GM18873 (cell line): ENCODE data around the gene NDUFS6.

Experiments used
- ATAC-seq: cut with Tn5 transposase; IDR thresholded peaks from one replicate; pipeline ENCODE4 v1.9.1; 2021; ENCODE audit warnings: mild to moderate bottlenecking, moderate library complexity, moderate number of reproducible peaks; ENCODE audit not compliant: unreplicated experiment, low FRiP score

NDUFS6 gene

GRCh38 chr5:1845696-1846095, 44.5 kb downstream of the NDUFS6 start:
- no peak for ATAC-seq

GRCh38 chr5:1846583-1846982, 45.4 kb downstream of the NDUFS6 start:
- ATAC-seq, result no peak

DNA sequence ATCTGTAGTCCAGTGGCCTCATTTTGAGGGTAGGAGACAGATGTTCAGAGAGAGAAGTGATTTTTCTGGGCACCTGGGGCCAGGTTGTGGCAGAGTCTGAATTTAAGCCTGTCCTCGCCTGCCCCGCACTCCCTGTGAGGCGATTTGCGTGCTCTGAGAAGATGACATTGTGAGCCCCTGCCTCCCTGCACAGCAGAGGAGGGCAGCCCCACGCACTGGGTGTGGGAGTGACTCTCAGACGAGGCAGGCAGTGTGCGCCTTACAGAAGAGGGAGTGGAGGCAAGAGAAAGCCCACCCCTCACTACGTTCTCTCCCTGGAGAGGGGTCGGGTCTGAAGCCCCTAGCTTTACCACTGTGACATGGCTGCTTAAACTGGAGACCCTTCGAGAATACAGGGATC, 45.8 kb downstream of the NDUFS6 start:
- ATAC-seq, result no peak

DNA sequence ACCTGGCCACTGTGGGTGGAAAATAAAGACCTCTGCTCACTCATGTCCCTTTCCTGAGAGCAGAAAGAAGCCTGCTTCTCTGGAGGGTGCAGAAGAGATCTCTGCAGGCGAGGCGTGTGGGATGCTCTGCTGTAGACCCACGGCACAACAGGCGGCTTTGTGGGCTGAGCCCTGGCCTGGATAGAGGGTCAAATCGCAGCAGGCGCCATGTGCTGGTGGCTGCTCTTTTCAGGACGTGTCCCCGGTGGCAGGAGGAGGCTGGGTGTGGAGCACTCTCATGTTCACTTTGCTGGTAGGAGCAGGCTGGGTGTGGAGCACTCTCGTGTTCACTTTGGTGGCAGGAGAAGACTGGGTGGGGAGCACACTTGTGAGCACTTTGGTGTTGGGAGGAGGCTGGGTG, 46.4 kb downstream of the NDUFS6 start:
- ATAC-seq, result no peak

GRCh38 chr5:1850324-1851154, 49.3 kb downstream of the NDUFS6 start:
- ATAC-seq, result no peak

GRCh38 chr5:1851290-1851934, 50.2 kb downstream of the NDUFS6 start:
- ATAC-seq, result no peak

DNA sequence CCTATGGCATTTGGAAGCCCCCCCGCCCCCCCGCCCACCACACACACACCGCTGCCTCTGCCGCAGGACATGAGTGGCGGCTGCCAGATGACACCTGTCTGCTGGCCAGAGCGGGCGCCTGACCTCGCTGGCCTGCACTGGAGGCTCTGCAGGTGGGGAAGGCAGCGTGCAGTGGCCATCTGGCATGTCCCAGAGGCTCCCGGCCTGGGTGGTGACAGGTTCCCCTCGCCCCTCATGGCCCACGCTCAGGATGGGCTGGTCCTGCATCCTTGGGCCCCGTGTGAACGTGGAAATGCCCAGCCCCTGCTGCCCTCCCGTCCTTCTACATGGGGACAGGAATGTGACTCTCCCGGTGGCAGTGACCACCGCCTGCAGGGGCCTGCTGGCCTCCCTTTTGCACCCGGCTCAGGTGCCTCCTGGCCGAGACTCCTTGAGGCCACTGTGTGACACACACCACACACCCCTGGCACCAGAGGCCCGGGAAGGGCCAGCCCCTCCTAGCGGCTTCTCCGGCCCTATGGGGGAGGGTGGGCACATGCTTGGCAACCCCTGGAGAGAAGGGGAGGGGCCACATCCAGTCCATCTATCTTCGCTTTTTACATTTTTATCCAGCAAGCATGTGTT, 51.2 kb downstream of the NDUFS6 start:
- no peak for ATAC-seq

DNA sequence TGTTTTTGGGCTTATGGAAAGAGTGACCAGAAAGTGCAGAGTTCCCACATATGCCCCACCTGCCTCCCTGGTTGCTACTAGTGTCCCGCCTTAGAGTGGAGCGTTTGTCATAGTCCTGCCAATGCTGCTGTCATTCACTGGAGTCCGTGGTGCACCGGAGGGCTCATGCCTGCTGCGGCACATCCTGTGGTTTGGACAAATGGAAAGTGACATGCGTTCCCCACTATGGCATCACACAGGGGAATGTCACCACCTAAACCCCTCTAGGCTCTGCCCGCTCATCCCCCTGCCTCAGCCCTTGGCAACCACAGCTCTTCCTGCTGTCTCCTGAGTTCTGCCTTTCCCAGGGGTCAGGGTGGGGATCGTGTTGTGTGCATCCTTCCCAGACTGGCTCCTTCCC, 52.3 kb downstream of the NDUFS6 start:
- no peak for ATAC-seq

GRCh38 chr5:1855075-1855474, 53.9 kb downstream of the NDUFS6 start:
- no peak for ATAC-seq

GRCh38 chr5:1855596-1855995, 54.4 kb downstream of the NDUFS6 start:
- ATAC-seq, result no peak

DNA sequence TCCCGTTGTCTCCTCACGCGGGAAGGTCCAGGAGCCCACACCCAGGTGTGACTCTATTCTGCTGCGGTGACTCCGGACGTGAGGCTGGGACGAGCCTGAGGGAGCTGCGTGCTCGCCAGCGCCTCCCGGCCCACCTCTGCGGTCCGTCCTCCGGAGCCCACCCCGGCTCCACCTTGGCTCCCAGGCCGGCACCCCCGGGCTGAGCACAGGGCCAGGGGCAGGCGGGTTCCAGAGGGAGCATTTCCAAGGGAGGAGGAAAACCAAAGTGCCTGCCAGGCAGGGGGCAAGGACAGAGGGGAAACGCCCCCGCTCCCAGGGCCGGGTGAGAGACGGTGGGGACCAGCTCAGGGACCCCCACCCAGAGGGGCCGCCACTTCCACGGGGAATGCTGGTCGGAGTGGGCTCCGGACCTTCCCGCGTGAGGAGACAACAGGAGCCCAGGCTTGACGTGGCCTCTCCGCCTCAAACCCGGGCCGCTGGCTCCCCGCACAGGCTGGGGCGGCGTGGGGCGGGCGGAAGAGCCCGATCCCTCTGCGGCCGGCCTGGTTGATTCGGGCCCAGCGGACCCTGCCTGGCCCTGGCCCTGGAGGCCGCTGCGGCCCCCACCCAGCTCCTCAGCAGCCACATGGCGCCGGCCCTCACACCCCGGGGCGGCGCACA, 55.5 kb downstream of the NDUFS6 start:
- no peak for ATAC-seq

DNA sequence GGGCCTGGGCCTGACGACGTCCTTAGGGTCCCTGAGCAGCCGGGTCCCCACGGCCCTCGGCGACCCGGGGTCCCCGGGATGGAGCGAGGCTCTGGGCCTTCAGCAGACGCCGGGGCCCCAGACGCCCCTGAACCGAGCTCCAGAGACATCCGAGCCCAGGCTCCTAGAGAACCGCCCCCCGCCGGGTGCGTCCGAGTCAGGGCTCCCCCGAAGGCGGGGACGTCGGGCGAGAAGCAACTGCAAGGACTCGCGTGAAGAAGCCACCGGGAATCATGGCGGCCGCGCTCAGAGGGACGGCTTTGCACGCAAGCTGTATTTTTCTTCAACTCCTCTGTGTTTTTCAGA, 56.0 kb downstream of the NDUFS6 start:
- no peak for ATAC-seq

- ATAC-seq, result no peak
Measured at GRCh38 chr5:1858436-1858835, 57.2 kb downstream of the NDUFS6 start.

- no peak for ATAC-seq
Measured at GRCh38 chr5:1859099-1859498, 57.9 kb downstream of the NDUFS6 start.

DNA sequence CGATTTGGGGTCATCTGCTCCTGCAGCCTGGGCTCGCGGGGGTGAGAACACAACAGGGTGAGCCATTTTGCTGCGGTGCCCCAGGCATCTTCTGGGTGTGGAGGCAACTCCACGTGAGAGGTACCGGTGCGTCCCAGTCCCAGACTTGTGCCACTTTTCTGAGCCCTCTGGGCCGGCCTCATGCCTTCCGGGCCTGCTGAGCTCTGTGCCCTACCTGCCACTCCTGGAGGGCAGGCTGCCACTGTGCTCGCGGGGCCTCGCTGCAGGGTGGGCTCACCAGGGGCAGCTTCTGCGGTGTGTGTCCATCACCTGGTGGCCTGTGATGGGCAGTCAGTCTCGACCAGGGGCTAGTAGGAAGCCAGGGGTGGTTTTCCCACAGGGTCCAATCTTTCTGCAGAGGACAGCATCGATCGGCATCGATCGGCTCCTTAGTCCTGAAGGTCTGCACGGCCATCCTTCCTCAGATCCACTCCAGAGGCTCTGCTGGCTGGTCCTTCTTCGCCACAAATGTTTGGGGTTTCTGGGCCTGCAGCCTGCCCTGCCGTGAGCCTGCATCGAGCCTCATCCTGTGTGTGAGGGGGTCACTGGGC, 58.9 kb downstream of the NDUFS6 start:
- no peak for ATAC-seq

DNA sequence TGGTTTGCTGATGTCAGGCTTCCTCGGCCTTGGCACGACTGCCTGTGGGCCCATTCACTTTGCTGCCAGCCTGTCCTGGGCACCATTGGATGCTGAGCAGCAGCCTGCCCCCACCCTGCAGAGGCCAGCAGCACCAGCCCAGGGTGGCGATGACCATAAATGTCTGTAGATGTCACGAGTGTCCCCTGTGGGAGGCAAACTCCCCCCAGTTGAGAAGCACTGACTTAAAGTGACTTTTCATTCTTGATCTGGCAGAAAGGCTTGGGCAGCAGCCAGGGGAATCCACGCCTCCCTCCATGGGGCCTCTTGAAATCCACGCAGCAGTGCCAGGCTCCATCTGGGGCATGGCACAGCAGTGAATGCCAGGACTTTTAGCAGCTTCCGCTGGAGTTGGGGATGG, 59.7 kb downstream of the NDUFS6 start:
- no peak for ATAC-seq

GRCh38 chr5:1864896-1865440, 63.8 kb downstream of the NDUFS6 start:
- ATAC-seq, result no peak

- ATAC-seq, result no peak
Measured at GRCh38 chr5:1865486-1865885, 64.3 kb downstream of the NDUFS6 start.
